ENCODE data around the gene KDM5C. TPM values are rescaled to one million over a fixed set of nuclear protein-coding genes. Genes with fewer than 3 reads are reported as not detected.

The KDM5C gene
- total and polyA plus RNA-seq, 2 donors (not counting 1 experiment from before 2014, with no cell fraction given) = 30.5 to 83.6 TPM

GRCh38 chrX:53241558-53241957 is 16.6 kb upstream of the KDM5C start:
- Histone ChIP-seq H3K4me2 (ENCODE audit: extremely low read depth, insufficient read depth, low read length) (no peak overlapping the region), H3K4me3 (replicated peaks in 1 of 4; ENCODE audit: control extremely low read depth in 1 of 4, insufficient read depth in 1 of 4, low read depth in 3 of 4, low read length in 4 of 4) (no peak overlapping the region), H3K9ac (ENCODE audit: insufficient read depth, low read length) (no peak overlapping the region), H3K9me3 (ENCODE audit: control insufficient read depth, insufficient read depth, low read depth, low read length) (no peaks in the 10 kb centered on the region), H3K36me3 (ENCODE audit: control insufficient read depth, insufficient read depth, low read length) (peaks cover 3% of the 10 kb centered on the region), H3K4me1 (ENCODE audit: control insufficient read depth, extremely low read depth, insufficient read depth, low read length) (no peaks in the 10 kb centered on the region), H4K20me1 (ENCODE audit: control insufficient read depth, extremely low read depth, insufficient read depth, low read length) (no peaks in the 10 kb centered on the region), H3K27ac (ENCODE audit: insufficient read depth, low read length) (no peak overlapping the region), H3K79me2 (ENCODE audit: control insufficient read depth, insufficient read depth, low read length) (no peaks in the 10 kb centered on the region), H3K27me3 (ENCODE audit: control insufficient read depth, insufficient read depth, low read length) (no peaks in the 10 kb centered on the region), H2AFZ (ENCODE audit: low read length) (no peak overlapping the region)
- no peak for DNase-seq (ENCODE audit: low read depth in 2 of 2)
- TF ChIP-seq CTCF (conservative IDR thresholded peaks at IDR 0.05 in 1 of 2, IDR thresholded peaks at IDR 0.05 in 1 of 2; ENCODE audit: low read depth in 1 of 2, low read length in 2 of 2) = no peak

- H3K79me2 ChIP-seq (ENCODE audit: control insufficient read depth, insufficient read depth, low read length) = no peaks in the 10 kb centered on the region
- no peak for DNase-seq (ENCODE audit: low read depth in 2 of 2)
Measured at GRCh38 chrX:53239474-53239873, 14.5 kb upstream of the KDM5C start.

GRCh38 chrX:53237056-53237455 is 12.0 kb upstream of the KDM5C start:
- Histone ChIP-seq H4K20me1 (ENCODE audit: control insufficient read depth, extremely low read depth, insufficient read depth, low read length) (no peaks in the 10 kb centered on the region), H3K27me3 (ENCODE audit: control insufficient read depth, insufficient read depth, low read length) (no peaks in the 10 kb centered on the region), H3K4me3 (replicated peaks in 1 of 4; ENCODE audit: control extremely low read depth in 1 of 4, insufficient read depth in 1 of 4, low read depth in 3 of 4, low read length in 4 of 4) (no peak overlapping the region), H3K79me2 (ENCODE audit: control insufficient read depth, insufficient read depth, low read length) (no peaks in the 10 kb centered on the region), H3K36me3 (ENCODE audit: control insufficient read depth, insufficient read depth, low read length) (peaks cover 3% of the 10 kb centered on the region), H3K9ac (ENCODE audit: insufficient read depth, low read length) (no peak overlapping the region), H3K9me3 (ENCODE audit: control insufficient read depth, insufficient read depth, low read depth, low read length) (no peaks in the 10 kb centered on the region), H3K4me2 (ENCODE audit: extremely low read depth, insufficient read depth, low read length) (no peak overlapping the region), H3K27ac (ENCODE audit: insufficient read depth, low read length) (no peak overlapping the region), H2AFZ (ENCODE audit: low read length) (no peak overlapping the region), H3K4me1 (ENCODE audit: control insufficient read depth, extremely low read depth, insufficient read depth, low read length) (no peaks in the 10 kb centered on the region)
- DNase-seq (ENCODE audit: low read depth in 2 of 2) = no peak
- TF ChIP-seq EZH2 (IDR thresholded peaks at IDR 0.05; ENCODE audit: low read length, missing control alignments) (no peak), CTCF (conservative IDR thresholded peaks at IDR 0.05 in 1 of 2, IDR thresholded peaks at IDR 0.05 in 1 of 2; ENCODE audit: low read depth in 1 of 2, low read length in 2 of 2) (no peak)

More at GRCh38 chrX:53239474-53239873, 14.5 kb upstream of the KDM5C start:
- Histone ChIP-seq H3K4me2 (ENCODE audit: extremely low read depth, insufficient read depth, low read length) (no peak overlapping the region), H3K4me1 (ENCODE audit: control insufficient read depth, extremely low read depth, insufficient read depth, low read length) (no peaks in the 10 kb centered on the region), H3K27ac (ENCODE audit: insufficient read depth, low read length) (no peak overlapping the region), H3K36me3 (ENCODE audit: control insufficient read depth, insufficient read depth, low read length) (peaks cover 3% of the 10 kb centered on the region), H3K9ac (ENCODE audit: insufficient read depth, low read length) (no peak overlapping the region), H3K27me3 (ENCODE audit: control insufficient read depth, insufficient read depth, low read length) (no peaks in the 10 kb centered on the region), H4K20me1 (ENCODE audit: control insufficient read depth, extremely low read depth, insufficient read depth, low read length) (no peaks in the 10 kb centered on the region), H3K9me3 (ENCODE audit: control insufficient read depth, insufficient read depth, low read depth, low read length) (no peaks in the 10 kb centered on the region), H2AFZ (ENCODE audit: low read length) (no peak overlapping the region), H3K4me3 (replicated peaks in 1 of 4; ENCODE audit: control extremely low read depth in 1 of 4, insufficient read depth in 1 of 4, low read depth in 3 of 4, low read length in 4 of 4) (no peak overlapping the region)
- TF ChIP-seq EZH2 (IDR thresholded peaks at IDR 0.05; ENCODE audit: low read length, missing control alignments) = no peak
- TF ChIP-seq CTCF (conservative IDR thresholded peaks at IDR 0.05 in 1 of 2, IDR thresholded peaks at IDR 0.05 in 1 of 2; ENCODE audit: low read depth in 1 of 2, low read length in 2 of 2) = no peak

All from fibroblast of lung (primary cell).